Right forelimb (tissue), 1 donor: Measurements from ENCODE around the gene EP400.
A peak's percentile ranks its signal among the peaks of the same experiment; 100 is the strongest.

Source experiments
- DNase-seq: peaks from one replicate; pipeline ENCODE4 v3.0.0-alpha.2; 2018

Gene EP400

DNA sequence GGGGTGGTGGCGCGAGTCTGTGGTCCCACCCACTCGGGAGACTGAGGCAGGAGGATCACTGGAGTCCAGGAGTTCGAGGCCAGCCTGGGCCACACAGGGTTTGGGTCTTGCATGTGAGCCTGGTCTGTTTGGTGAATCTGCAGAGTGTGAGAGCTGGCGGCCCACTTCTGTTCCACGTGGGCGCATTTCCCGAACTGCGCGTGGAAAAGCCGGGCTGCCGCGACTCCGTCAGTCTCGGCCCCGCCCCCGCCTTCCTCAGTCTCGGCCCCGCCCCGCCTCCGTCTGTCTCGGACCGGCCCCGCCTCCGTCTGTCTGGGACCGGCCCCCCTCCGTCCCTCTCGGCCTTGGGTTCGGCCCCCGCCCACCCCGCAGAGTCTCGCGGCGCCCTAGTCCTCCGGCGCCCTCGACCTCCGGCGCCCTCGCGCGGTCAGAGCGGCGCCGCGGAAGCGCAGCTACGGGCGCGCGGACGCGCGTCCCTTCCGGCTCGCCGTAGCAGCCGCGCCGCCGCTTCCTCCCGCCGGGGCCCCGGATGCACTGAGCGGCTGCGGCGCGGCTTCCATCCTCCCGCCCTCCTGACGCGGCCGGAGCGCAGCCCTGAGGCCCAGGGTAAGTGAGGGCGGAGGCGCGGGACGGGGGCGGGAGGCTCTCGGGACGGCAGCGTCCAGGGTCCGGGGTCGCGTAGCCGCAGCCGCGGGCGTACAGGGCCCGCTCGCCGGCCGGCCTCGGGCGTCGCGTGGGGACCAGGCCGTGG is at the start of gene EP400:
Gene EP400, plus strand, starts transcription at position 512 of the 751 bp plus-strand sequence. CDS start 10,678 bp downstream, outside the sequence.
- peak; percentile 95 for DNase-seq

DNA sequence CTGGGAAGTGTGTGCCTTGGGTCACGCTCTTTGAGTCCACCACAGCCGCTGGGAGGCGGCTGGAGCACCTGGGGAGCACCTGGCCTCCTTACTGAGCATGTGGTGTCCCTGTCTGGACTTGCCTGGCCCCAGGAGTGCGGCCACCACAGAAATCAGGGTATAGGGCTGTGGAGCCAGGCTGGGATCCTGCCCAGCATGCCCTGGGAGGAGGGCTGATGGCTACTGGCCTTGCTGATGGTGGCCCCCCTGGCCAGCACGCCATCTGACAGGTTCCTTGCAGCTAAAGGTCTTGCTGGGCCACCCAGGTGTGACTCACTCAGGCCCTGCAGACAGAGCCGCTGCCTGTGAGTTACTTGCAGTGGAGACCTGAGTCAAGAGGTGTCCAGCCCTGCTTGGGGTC is 49.3 kb upstream of the EP400 start:
- no peak for DNase-seq

GRCh38 chr12:131901431-131902331 is 48.1 kb upstream of the EP400 start:
- DNase-seq, result no peak

- no peak for DNase-seq
These were observed 47.2 kb upstream of the EP400 start for GRCh38 chr12:131902332-131903241.

- DNase-seq, result no peak
These were observed 46.2 kb upstream of the EP400 start for GRCh38 chr12:131903270-131904255.

DNA sequence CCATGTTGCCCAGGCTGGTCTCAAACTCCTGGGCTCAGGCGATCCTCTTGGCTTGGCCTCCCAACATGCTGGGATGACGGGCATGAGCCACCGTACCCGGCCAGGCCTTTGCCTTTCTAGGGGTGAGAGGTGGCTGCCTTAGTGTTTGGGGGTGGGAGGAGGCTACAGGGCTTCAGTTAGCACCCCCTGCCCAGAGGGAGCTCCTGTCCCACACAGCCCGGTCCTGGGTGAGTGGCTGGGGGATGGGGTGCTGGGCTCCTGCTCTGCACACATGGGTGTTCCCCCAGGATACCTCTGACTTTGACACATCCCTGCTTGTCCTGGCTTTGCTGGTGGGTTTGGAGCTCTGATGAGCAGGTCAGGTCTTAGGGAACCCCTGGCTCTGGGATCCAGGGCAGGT is 45.4 kb upstream of the EP400 start:
- DNase-seq, result no peak

DNA sequence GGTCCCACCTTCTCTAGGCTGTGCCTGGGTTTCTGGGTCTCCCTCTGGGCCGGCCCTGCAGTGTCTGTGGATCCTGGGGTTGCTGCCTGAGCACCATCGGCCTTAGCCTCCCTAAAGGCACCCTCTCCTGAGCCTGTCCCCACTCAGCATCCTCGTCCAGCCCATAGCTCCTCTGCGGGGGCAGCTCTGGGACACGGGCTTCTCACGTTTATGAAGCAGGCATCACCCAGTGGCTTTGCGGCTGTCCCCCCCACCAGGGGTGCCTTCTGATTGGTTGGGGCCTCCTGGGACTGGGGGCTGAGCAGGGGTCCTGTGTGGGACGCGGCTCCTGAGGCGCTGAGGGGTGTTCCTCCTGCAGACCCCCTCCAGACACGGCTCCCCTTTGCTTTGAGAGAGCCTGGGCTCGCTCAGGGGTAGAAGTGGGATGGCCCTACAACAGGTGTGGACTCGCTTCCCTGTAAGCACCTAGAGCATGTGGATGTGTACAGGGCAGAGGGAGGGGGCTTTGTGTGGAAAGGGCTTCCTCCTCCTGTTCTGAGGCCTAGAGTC is 44.6 kb upstream of the EP400 start:
- DNase-seq, result no peak

DNA sequence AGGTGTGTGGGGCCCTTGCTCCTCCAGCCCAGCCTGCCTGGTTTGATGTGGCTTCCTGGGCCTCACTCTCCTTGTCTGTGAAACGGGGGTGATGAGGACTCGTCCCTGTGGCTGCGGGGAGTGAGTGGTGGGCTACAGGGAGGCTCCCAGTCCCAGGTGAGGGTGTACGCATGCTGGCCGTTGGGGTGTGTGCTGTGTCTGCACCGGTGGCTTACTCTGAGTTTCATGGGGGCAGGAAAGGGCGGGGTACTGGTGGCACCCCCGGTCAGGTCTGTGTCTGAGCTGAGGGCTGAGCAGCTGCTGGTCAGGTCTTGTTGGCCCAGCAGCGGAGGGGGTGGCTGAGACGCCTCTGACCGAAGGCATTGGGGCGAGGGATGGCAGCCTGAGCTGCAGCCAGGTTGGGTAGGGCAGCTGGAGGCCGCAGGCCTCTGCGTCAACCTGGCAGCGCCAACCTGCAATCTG is 44.1 kb upstream of the EP400 start:
- no peak for DNase-seq

- no peak for DNase-seq
These were observed 42.2 kb upstream of the EP400 start for GRCh38 chr12:131907379-131908091.

DNA sequence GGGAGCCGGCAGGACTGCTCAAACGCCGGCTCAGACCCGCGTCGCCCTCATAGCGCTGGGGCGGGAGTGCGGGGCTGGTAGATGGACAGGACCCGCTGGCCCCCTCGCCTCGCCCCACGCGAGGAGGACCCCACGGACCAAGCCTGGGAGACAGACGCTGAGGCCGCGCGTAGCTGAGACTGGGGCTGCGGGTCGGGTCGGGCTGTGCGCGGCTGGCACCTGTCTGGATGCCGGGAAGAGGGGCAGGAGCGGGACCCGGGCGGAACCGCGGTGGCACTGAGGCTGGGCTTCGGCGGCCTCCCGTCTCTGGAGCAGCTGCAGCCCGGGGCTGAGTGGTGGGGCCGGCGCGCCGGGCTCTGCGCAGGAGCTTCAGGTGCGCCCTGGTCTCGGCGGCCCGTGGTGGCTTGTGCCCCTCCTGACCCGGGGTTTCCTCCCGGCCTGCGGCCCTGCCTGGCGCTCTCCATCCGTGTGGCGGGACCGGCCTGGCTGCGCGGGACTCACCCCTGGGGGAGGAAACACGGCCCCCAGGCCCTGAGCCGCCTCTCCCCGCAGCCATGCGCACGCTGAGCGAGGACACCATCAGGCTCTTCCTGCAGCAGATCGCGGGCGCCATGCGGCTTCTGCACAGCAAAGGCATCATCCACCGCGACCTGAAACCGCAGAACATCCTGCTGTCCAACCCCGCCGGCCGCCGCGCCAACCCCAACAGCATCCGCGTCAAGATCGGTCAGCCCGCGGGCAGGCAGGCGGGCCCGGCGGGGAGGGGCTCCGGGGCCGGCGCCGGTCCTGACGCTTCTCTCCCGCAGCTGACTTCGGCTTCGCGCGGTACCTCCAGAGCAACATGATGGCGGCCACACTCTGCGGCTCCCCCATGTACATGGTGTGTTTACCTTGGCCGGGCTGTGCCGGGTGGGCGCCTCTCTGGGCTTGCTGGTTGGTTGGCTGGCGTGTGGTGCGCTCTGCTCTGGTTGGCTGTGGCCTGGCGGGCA is 41.4 kb upstream of the EP400 start:
- no peak for DNase-seq

- no peak for DNase-seq
These were observed 40.5 kb upstream of the EP400 start for GRCh38 chr12:131909081-131909751.

DNA sequence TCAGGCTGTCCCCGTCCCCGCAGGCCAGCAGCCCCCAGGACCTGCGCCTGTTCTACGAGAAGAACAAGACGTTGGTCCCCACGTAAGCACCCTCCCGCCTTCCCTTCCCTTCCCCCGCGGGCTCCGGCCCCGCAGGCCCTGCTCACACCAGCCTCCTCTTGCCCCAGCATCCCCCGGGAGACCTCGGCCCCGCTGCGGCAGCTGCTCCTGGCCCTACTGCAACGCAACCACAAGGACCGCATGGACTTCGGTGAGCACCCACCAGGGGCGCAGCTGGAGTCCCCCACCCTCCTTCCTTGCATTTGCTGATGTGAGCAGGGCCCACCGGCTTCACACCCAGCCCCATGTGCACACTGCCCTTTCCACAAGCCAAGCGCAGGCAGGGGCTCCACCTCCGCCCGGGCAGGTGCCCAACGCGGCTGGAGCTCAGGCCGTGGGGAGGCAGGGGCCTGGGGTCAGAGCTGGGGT is 40.0 kb upstream of the EP400 start:
- DNase-seq, result no peak

DNA sequence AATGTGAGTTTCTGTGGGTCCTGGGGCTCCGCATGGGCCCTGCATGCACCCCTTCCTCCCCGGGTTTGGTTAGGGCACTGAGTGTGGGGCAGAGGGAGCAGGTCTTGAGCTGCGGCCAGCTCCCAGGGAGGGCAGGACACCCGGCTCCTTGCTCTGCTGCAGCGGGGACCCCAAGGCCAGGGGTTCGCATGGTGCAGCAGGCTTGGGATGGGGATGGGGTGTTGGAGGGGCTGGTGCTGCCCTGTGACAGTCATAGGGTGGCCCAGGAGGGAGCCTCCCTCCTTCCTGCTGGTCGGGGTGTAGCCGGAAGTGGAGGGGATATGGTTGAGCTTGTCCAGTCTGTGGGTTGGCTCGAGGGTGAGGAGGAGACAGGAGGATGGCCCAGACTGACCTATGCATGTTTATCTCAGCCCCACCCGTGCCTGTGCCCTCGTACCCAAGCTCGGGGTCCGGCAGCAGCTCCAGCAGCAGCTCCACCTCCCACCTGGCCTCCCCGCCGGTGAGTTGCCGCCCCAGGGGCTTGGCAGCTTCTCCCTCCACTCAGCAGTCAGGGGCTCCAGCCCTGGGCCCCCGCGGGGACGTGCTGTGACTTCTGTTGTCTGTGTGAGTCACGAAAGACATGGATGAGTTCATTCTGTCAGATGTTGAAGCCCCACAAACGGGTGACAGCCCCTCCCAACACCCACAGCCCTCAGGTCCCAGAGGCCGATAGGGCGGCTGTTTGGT is 39.3 kb upstream of the EP400 start:
- DNase-seq, result no peak

DNA sequence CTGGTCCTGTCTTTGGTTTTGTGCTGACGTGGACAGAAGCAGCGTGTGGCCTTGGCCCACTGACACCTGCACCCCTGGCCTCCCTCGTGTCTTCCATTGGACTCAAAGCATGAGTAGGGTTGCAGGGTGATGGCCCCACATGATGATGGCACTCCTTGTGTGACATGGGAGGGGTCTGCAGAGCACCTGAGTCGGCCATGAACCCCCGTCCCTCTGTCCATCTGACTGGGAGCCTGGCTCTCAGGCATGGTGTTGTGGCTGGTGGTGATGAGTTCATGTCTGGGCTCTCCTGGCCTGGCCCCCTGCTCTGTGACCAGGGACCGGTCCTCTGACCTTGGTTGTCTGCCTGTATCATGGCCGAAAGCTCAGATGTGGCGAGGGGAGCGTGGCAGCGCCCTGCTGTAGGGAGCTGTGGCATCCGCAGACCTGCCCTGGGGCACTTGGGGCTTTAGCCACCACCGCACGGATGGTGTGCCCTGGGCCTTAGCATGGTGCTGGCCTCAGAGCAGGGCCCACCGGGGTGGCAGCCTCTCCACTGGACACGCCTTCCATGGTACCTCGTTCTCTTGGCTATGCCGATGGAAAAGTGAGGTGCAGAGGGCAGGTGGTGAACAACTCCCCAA is 38.6 kb upstream of the EP400 start:
- DNase-seq, result no peak

- no peak for DNase-seq
These were observed 37.8 kb upstream of the EP400 start for GRCh38 chr12:131911851-131912477.

- no peak for DNase-seq
These were observed 37.0 kb upstream of the EP400 start for GRCh38 chr12:131912518-131913274.
